ENCODE measurements around the gene DYSF.

Gene DYSF

GRCh38 chr2:71699428-71699827, 246.1 kb downstream of the DYSF start:
- no peak for TF ChIP-seq JUND (IDR thresholded peaks at IDR 0.05; ENCODE audit: low read depth)
- in situ Hi-C loops (cut with HindIII; ENCODE audit: low pct_unique_long_range_greater_than_20kb, low sequenced_read_pairs): no loop called here
- DNase-seq (ENCODE audit: low read depth in 1 of 2, low spot score in 1 of 2): no peak

- no peak for TF ChIP-seq JUND (IDR thresholded peaks at IDR 0.05; ENCODE audit: low read depth)
- in situ Hi-C loops (cut with HindIII; ENCODE audit: low pct_unique_long_range_greater_than_20kb, low sequenced_read_pairs): no loop called here
- DNase-seq (ENCODE audit: low read depth in 1 of 2, low spot score in 1 of 2): peak in 1 of 2 experiments; percentile 7
Observed at GRCh38 chr2:71700041-71700657, 246.8 kb downstream of the DYSF start.

- in situ Hi-C loops (cut with HindIII; ENCODE audit: low pct_unique_long_range_greater_than_20kb, low sequenced_read_pairs): no loop called here
- no peak for DNase-seq (ENCODE audit: low read depth in 1 of 2, low spot score in 1 of 2)
- no peak for TF ChIP-seq JUND (IDR thresholded peaks at IDR 0.05; ENCODE audit: low read depth)
Observed at GRCh38 chr2:71700658-71701397, 247.5 kb downstream of the DYSF start.

- no peak for DNase-seq (ENCODE audit: low read depth in 1 of 2, low spot score in 1 of 2)
- in situ Hi-C loops (cut with HindIII; ENCODE audit: low pct_unique_long_range_greater_than_20kb, low sequenced_read_pairs): no loop called here
- TF ChIP-seq JUND (IDR thresholded peaks at IDR 0.05; ENCODE audit: low read depth): no peak
Observed at GRCh38 chr2:71702071-71702970, 249.0 kb downstream of the DYSF start.

- in situ Hi-C loops (cut with HindIII; ENCODE audit: low pct_unique_long_range_greater_than_20kb, low sequenced_read_pairs): no loop called here
- no peak for TF ChIP-seq JUND (IDR thresholded peaks at IDR 0.05; ENCODE audit: low read depth)
- DNase-seq (ENCODE audit: low read depth in 1 of 2, low spot score in 1 of 2): no peak
Observed at GRCh38 chr2:71702971-71703898, 249.9 kb downstream of the DYSF start.

- TF ChIP-seq JUND (IDR thresholded peaks at IDR 0.05; ENCODE audit: low read depth): no peak
- no peak for DNase-seq (ENCODE audit: low read depth in 1 of 2, low spot score in 1 of 2)
- in situ Hi-C loops (cut with HindIII; ENCODE audit: low pct_unique_long_range_greater_than_20kb, low sequenced_read_pairs): no loop called here
Observed at GRCh38 chr2:71704131-71704561, 250.8 kb downstream of the DYSF start.

GRCh38 chr2:71704688-71705087, 251.3 kb downstream of the DYSF start:
- DNase-seq (ENCODE audit: low read depth in 1 of 2, low spot score in 1 of 2): no peak
- no peak for TF ChIP-seq JUND (IDR thresholded peaks at IDR 0.05; ENCODE audit: low read depth)
- in situ Hi-C loops (cut with HindIII; ENCODE audit: low pct_unique_long_range_greater_than_20kb, low sequenced_read_pairs): no loop called here

GRCh38 chr2:71705171-71705960, 252.0 kb downstream of the DYSF start:
- in situ Hi-C loops (cut with HindIII; ENCODE audit: low pct_unique_long_range_greater_than_20kb, low sequenced_read_pairs): no loop called here
- no peak for DNase-seq (ENCODE audit: low read depth in 1 of 2, low spot score in 1 of 2)
- no peak for TF ChIP-seq JUND (IDR thresholded peaks at IDR 0.05; ENCODE audit: low read depth)

- no peak for DNase-seq (ENCODE audit: low read depth in 1 of 2, low spot score in 1 of 2)
- TF ChIP-seq JUND (IDR thresholded peaks at IDR 0.05; ENCODE audit: low read depth): no peak
- in situ Hi-C loops (cut with HindIII; ENCODE audit: low pct_unique_long_range_greater_than_20kb, low sequenced_read_pairs): no loop called here
Observed at GRCh38 chr2:71706121-71706520, 252.8 kb downstream of the DYSF start.

GRCh38 chr2:71706836-71707235, 253.5 kb downstream of the DYSF start:
- no peak for TF ChIP-seq JUND (IDR thresholded peaks at IDR 0.05; ENCODE audit: low read depth)
- in situ Hi-C loops (cut with HindIII; ENCODE audit: low pct_unique_long_range_greater_than_20kb, low sequenced_read_pairs): no loop called here
- DNase-seq (ENCODE audit: low read depth in 1 of 2, low spot score in 1 of 2): no peak

Data from T47D (cell line).